Small intestine (tissue), 7 donors: ENCODE measurements around the gene PRSS48. TPM values are rescaled to one million over a fixed set of nuclear protein-coding genes. Genes with fewer than 3 reads are reported as not detected.
A peak's percentile ranks its signal among the peaks of the same experiment; 100 is the strongest.

Experiments
- DNase-seq, 2 donors: peaks; one replicate each; pipeline versions ENCODE4 v3.0.0 to v3.0.0-alpha.2; 2013
- FAIRE-seq: peaks from 2 replicates; lab custom pipeline; 2012; peaks lifted over from hg19 to GRCh38; lab: Jason Lieb, UNC
- H3K27ac ChIP-seq, 3 donors: one replicate each; pipeline ENCODE4 v1.5.1; 2013; ENCODE audit warnings: low read length in 2 of 3, mild to moderate bottlenecking in 2 of 3, control low read depth in 1 of 3, inconsistent platforms in 1 of 3, low read depth in 1 of 3, moderate library complexity in 1 of 3
- H3K27me3 ChIP-seq, 3 donors: one replicate each; pipeline ENCODE4 v1.6.1; 2013; ENCODE audit warnings: low read length in 3 of 3, inconsistent platforms in 1 of 3; ENCODE audit not compliant: control insufficient read depth in 3 of 3, insufficient read depth in 3 of 3
- H3K36me3 ChIP-seq, 3 donors: one replicate each; pipeline ENCODE4 v1.6.1; 2013; ENCODE audit warnings: low read length in 3 of 3, inconsistent platforms in 1 of 3, low read depth in 1 of 3, mild to moderate bottlenecking in 1 of 3, moderate library complexity in 1 of 3; ENCODE audit not compliant: control insufficient read depth in 3 of 3, insufficient read depth in 2 of 3
- H3K4me1 ChIP-seq, 3 donors: one replicate each; pipeline ENCODE4 v1.6.1; 2013; ENCODE audit warnings: low read length in 2 of 3, inconsistent platforms in 1 of 3, low read depth in 1 of 3, mild to moderate bottlenecking in 1 of 3, moderate library complexity in 1 of 3; ENCODE audit not compliant: control insufficient read depth in 3 of 3, insufficient read depth in 2 of 3
- H3K4me3 ChIP-seq, 3 donors: one replicate each; pipeline ENCODE4 v1.5.1; 2013; ENCODE audit warnings: low read length in 3 of 3, control low read depth in 1 of 3, inconsistent platforms in 1 of 3, low read depth in 1 of 3, mild to moderate bottlenecking in 1 of 3, moderate library complexity in 1 of 3
- H3K9me3 ChIP-seq, 2 donors: one replicate each; pipeline ENCODE4 v1.6.1; 2013; ENCODE audit warnings: low read depth in 1 of 2, low read length in 1 of 2; ENCODE audit not compliant: control insufficient read depth in 2 of 2, insufficient read depth in 1 of 2
- WGBS, 3 donors: extraction: QIAGEN DNeasy Blood & Tissue Kit; methylation state at CpG; one replicate each; pipeline ENCODE4 v1.1.7; 2013; 5-methylcytosine and 5-hydroxymethylcytosine counted together
- polyA plus RNA-seq, 4 donors: library from polyadenylated mRNA; stranded (reverse) in 3 of 4; unstranded in 1 of 4; fragments of 200-250 nt in 3 of 4; fragments of 120-200 nt in 1 of 4; gene quantifications; one replicate each; pipeline versions ENCODE4 v1.2.1 to v1.2.3, GENCODE V29; 2013
- donor health status: healthy with polysubstance abuse.
- donor health status: control.
- donor health status: control.
- donor health status: Bipolar disorder and iron deficiency.
- donor health status: healthy.

Gene PRSS48
- polyA plus RNA-seq, 4 donors, result not detected

GRCh38 chr4:151331276-151332042 lies 54.5 kb downstream of the PRSS48 start:
- DNase-seq (peak in 1 of 2 donors; percentile 23), FAIRE-seq (no peak)

DNA sequence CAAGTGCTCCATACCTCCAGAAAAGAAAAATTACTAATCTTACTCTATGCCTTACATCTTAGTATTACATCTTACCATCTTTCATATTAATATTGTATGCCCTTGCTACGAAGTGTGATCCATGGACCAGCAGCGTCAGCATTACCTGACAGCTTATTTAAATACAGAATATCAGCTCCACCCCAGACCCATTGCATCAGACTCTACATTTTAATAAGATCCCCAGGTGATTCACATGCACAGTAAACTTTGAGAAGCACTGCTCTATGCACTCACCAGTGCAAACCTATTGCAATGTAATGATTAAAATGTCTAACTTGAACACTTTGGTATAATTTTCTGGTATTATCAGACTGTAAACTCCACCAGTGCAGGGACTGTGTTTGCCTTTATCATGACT lies 62.5 kb downstream of the PRSS48 start:
- no peak for FAIRE-seq

More at GRCh38 chr4:151331276-151332042, 54.5 kb downstream of the PRSS48 start:
- H3K27ac ChIP-seq, result no peak overlapping the region
- 68 to 85% (median 78%) methylated on average over 1 of the region's 1 CpG for WGBS, 3 donors
- no peaks in the 10 kb centered on the region for H3K36me3 ChIP-seq
- H3K4me1 ChIP-seq, result peaks cover 0 to 15% (median 1%) of the 10 kb centered on the region in 3 donors
- H3K9me3 ChIP-seq, result no peaks in the 10 kb centered on the region
- H3K27me3 ChIP-seq, result peaks cover 0 to 2% (median 0%) of the 10 kb centered on the region in 3 donors
- H3K4me3 ChIP-seq, result no peak overlapping the region

DNA sequence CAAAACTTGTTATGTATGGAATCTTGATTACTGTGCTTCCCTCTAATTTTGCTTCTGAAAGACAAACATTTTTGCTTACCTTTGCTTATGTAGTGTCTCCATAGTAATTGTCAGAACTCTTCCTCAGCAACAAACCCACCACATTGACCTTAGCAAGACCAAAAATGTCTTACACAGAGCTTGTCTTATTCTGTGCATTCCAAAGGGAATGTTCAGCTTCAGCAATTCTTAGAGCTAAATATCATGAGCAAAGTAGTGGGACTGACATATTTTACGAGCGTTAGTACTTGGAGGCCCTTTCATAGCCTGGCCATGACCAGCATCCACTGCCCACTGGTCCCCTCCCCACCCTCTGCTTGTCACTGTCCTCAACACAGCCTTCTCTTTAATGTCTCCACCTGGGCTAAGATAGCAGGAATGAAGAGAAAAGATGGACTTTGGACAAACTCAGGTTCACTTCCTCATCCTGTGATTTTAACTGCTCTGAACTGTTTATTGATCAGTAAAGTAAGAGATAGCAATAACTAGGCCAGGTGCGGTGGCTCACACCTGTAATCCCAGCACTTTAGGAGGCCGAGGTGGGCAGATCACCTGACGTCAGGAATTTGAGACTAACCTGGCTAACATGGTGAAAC lies 63.9 kb downstream of the PRSS48 start:
- WGBS, 3 donors, result 9 to 59% (median 25%) methylated on average over 5 of the region's 5 CpGs
- DNase-seq (peak; percentile 92), FAIRE-seq (no peak)
- peaks cover 0 to 22% (median 2%) of the 10 kb centered on the region in 3 donors for H3K4me1 ChIP-seq
- H3K4me3 ChIP-seq, result no peak overlapping the region
- peak overlapping the region in 2 of 3 donors; percentile 30 to 67 for H3K27ac ChIP-seq
- H3K27me3 ChIP-seq, result no peaks in the 10 kb centered on the region
- no peaks in the 10 kb centered on the region for H3K36me3 ChIP-seq
- no peaks in the 10 kb centered on the region for H3K9me3 ChIP-seq

More for the DNA sequence above, 62.5 kb downstream of the PRSS48 start:
- H3K27me3 ChIP-seq, result no peaks in the 10 kb centered on the region
- H3K4me3 ChIP-seq, result no peak overlapping the region
- peak overlapping the region in 1 of 3 donors; percentile 67 for H3K27ac ChIP-seq
- WGBS, 3 donors, result 28 to 66% (median 33%) methylated on average over 2 of the region's 2 CpGs
- peak; percentile 65 to 70 for DNase-seq
- H3K36me3 ChIP-seq, result no peaks in the 10 kb centered on the region
- peaks cover 0 to 22% (median 2%) of the 10 kb centered on the region in 3 donors for H3K4me1 ChIP-seq
- no peaks in the 10 kb centered on the region for H3K9me3 ChIP-seq

Other genes with a start within 250 kb of the PRSS48 start
- 1,000 to 10,000 TPM; 2,060 to 4,469 (median 3,965) TPM for gene RPS3A, start 177.5 kb upstream of the PRSS48 start, polyA plus RNA-seq
- 10 to 100 TPM; 37.7 to 92.4 (median 64.6) TPM for gene SH3D19, start 48.4 kb downstream of the PRSS48 start, polyA plus RNA-seq
- 1 to 10 TPM in 2 of 4 donors, under 1 TPM in 2; 0.67 to 5.4 (median 1.6) TPM for gene FHIP1A, start 132.0 kb downstream of the PRSS48 start, polyA plus RNA-seq